Measurements from ENCODE around the gene ACOT7. TPM values are rescaled to one million over a fixed set of nuclear protein-coding genes. Genes with fewer than 3 reads are reported as not detected.

ACOT7 gene
- total and polyA plus RNA-seq, 2 of the 13 experiments (the other 11 are each of a cell fraction or from before 2014, with no cell fraction given), result 33.0 to 55.8 TPM

GRCh38 chr1:6251233-6251632 is 142.3 kb downstream of the ACOT7 start:
- intact Hi-C loops (cut with micrococcal nuclease; ENCODE audit: unreplicated experiment) (no loop called here), in situ Hi-C loops (cut with HindIII; ENCODE audit: extremely low pct_ligation_motif_present, low pct_unique_long_range_greater_than_20kb) (no loop called here)
- TF ChIP-seq ARID4A (CRISPR knock-in tag; IDR thresholded peaks at IDR 0.05; ENCODE audit: borderline replicate concordance) (no peak), HNRNPL (IDR thresholded peaks at IDR 0.05; ENCODE audit: low read depth, low read length) (0 out of 2 replicates have a peak, but pooled peaks have one; percentile 18)
- Histone ChIP-seq H4K20me1 (ENCODE audit: insufficient read depth, low read length) (no peaks in the 10 kb centered on the region), H3K4me2 (ENCODE audit: low read depth, low read length) (no peak overlapping the region), H3K36me3 (replicated peaks in 1 of 2; ENCODE audit: control insufficient read depth in 1 of 2, insufficient read depth in 2 of 2, low read length in 2 of 2) (no peaks in the 10 kb centered on the region), H3K4me3 (replicated peaks in 1 of 3; ENCODE audit: insufficient read depth in 1 of 3, low read depth in 2 of 3, low read length in 3 of 3) (no peak overlapping the region), H3K27ac (ENCODE audit: extremely low read length, insufficient read depth, low read length) (no peak overlapping the region), H3K79me2 (ENCODE audit: insufficient read depth, low read length) (no peaks in the 10 kb centered on the region), H2AFZ (ENCODE audit: low read length) (no peak overlapping the region), H3K4me1 (ENCODE audit: insufficient read depth, low read length) (peaks cover 11% of the 10 kb centered on the region), H3K9ac (ENCODE audit: insufficient read depth, low read depth, low read length) (no peak overlapping the region), H3K9me3 (ENCODE audit: low read length) (no peaks in the 10 kb centered on the region), H3K27me3 (ENCODE audit: control insufficient read depth in 1 of 2, insufficient read depth in 2 of 2, low read length in 2 of 2) (peaks cover 10 to 47% of the 10 kb centered on the region in 2 experiments)
- ChIA-PET POLR2A (interaction anchor here (1.1 kb wide), 2 partner anchors 9 to 11 kb away, joined by 3 read pairs; no protein-coding TSS in a partner anchor), CTCF (ENCODE audit: low intra/inter-chr PET ratio, low total read pairs) (no interaction called here)
- DNase-seq (ENCODE audit: low spot score) (no peak), ATAC-seq (no peak), FAIRE-seq (no peak)
- BruUV-seq (replicated peaks), result no TSS peak
- WGBS (ENCODE audit: low lambda C conversion rate), result no CpG with 5 or more reads among the region's 19 CpGs

Measured in HepG2 (cell line).